HEK293T (cell line): ENCODE results near the gene CES2.

Experiments used
- ARNT ChIP-seq: fragments of 450-650 bp; IDR thresholded peaks from 2 replicates; pipeline ENCODE4 v1.6.1; 2017; ENCODE audit warnings: mild to moderate bottlenecking
- ELF4 ChIP-seq: fragments of 450-650 bp; IDR thresholded peaks from 2 replicates; pipeline ENCODE4 v1.6.1; 2017; ENCODE audit warnings: antibody characterized with exemption
- HDGF ChIP-seq: fragments of 450-650 bp; IDR thresholded peaks from 2 replicates; pipeline ENCODE4 v1.6.1; 2017; ENCODE audit warnings: antibody characterized with exemption, borderline replicate concordance
- L3MBTL2 ChIP-seq: fragments of 450-650 bp; conservative IDR thresholded peaks from 2 replicates; pipeline ENCODE4 v1.6.1; 2016; ENCODE audit warnings: mild to moderate bottlenecking
- PKNOX1 ChIP-seq: fragments of 450-650 bp; IDR thresholded peaks from 2 replicates; pipeline ENCODE4 v1.6.1; 2016
- SP1 ChIP-seq: fragments of 450-650 bp; IDR thresholded peaks from 2 replicates; pipeline ENCODE4 v1.6.1; 2017
- TARDBP ChIP-seq: fragments of 450-650 bp; IDR thresholded peaks from 2 replicates; pipeline ENCODE4 v1.6.1; 2016
- ZNF384 ChIP-seq: fragments of 450-650 bp; IDR thresholded peaks from 2 replicates; pipeline ENCODE4 v1.6.1; 2016

DNA sequence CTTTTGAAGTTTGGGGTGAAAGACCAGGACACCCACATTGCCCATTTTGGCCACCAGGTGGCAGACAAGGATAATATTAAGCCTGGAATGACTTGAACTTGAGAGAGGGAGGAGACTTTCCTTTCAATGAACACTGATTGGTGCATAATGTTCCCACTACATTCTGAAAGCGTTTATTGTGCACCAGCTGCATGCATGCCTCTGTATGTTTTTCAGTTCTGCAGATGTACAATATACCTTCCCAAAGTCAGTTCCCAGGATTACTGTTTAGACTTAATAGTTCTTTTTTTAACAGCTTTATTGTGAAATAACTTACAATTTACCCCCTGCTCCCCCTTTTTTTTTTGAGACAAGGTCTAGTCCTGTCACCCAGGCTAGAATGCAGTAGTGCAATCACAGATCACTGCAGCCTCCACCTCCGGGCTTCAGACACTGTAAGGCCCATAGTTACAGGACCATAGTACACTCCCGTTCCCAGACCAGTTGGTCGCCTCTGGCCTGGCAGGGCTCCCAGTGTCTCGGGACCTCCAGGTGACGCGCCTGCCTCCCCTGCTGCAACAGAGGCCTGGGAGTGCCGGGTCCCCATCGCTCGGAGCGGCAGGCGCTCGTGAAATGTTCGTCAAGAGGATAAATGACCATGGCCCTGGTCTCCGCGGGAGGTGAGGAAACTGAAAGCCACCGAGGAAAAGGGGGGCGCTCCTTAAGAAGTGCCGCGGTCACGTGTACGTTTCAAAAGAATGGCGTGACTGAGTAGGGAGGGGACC is 12.2 kb downstream of the CES2 start:
- TF ChIP-seq SP1 (no peak), HDGF (no peak), ARNT (no peak), TARDBP (no peak), PKNOX1 (no peak), ZNF384 (no peak), L3MBTL2 (no peak), ELF4 (no peak)
